ENCODE measurements around the gene BIN1. TPM values are rescaled to one million over a fixed set of nuclear protein-coding genes. Genes with fewer than 3 reads are reported as not detected.

The BIN1 gene
- total RNA-seq, 4 donors from 2014 or later = 1,150 to 2,167 (median 1,736) TPM

DNA sequence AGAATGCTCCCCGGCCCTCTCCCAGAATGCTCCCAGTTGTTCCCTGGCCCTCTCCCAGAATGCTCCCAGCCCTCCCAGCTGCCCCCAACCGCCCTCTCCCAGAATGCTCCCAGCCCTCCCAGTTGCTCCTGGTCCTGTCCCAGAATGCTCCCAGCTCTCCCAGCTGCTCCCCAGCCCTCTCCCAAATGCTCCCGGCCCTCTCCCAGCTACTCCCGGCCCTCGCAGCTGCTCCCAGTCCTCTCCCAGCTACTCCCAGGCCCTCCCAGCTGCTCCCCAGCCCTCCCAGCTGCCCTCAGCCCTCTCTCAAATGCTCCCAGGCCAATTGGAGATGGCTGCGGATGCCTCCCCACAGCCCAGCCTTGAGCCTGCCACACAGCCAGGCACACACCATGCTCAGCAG, 31.1 kb downstream of the BIN1 start:
- Histone ChIP-seq H3K27me3 (no peaks in the 10 kb centered on the region), H3K27ac (peak overlapping the region; percentile 97 to 100 (median 100)), H3K9me3 (no peaks in the 10 kb centered on the region), H3K4me3 (peak overlapping the region in 1 of 4 donors; percentile 51), H3K4me1 (peaks cover 90 to 95% of the 10 kb centered on the region in 2 donors), H3K36me3 (peaks cover 0 to 5% of the 10 kb centered on the region in 2 donors)
- TF ChIP-seq POLR2A (IDR thresholded peaks at IDR 0.05) = no peak
- no peak for DNase-seq
- no peak for ATAC-seq
- in situ Hi-C loops (cut with MboI; ENCODE audit: low sequenced_read_pairs in 4 of 4) (loop anchor here in 2 of 4 donors (25.0 kb wide), 2 partner anchors 311 to 336 kb away; partner anchors contain the start of genes MAP3K2 (in 1 of the 2) and PROC (in 1 of the 2)), intact Hi-C loops (cut with DNase I; ENCODE audit: low total_unique reads) (loop anchor here (2.0 kb wide), 1 partner anchor 71 kb away; no protein-coding TSS in a partner anchor)

DNA sequence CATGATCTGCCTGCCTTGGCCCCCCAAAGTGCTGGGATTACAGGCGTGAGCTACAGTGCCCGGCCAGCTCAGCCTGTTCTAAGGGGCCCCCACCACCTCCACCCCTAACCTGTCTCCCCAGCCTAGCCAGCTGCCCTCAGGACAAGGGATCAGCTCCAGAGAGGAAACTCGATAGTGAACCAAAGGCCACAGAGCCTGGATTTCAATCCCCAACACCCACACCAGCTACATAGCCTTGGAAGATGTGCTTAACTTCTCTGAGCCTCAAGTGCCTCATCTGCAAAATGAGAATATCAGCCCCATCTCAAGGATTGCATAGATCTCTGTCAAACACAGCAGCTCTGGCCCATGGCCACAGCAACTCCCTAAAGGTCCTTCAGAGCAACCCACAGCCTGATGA, 32.0 kb downstream of the BIN1 start:
- peak in 1 of 2 donors; percentile 77 for DNase-seq
- Histone ChIP-seq H3K27me3 (no peaks in the 10 kb centered on the region), H3K27ac (peak overlapping the region; percentile 97 to 100 (median 100)), H3K4me3 (peak overlapping the region in 1 of 4 donors; percentile 51), H3K4me1 (peaks cover 94 to 96% of the 10 kb centered on the region in 2 donors), H3K9me3 (no peaks in the 10 kb centered on the region), H3K36me3 (peaks cover 0 to 10% of the 10 kb centered on the region in 2 donors)
- ATAC-seq = peak; percentile 31 to 40
- intact Hi-C loops (cut with DNase I; ENCODE audit: low total_unique reads) (loop anchor here (2.0 kb wide), 1 partner anchor 72 kb away; no protein-coding TSS in a partner anchor), in situ Hi-C loops (cut with MboI; ENCODE audit: low sequenced_read_pairs in 4 of 4) (loop anchor here in 2 of 4 donors (25.0 kb wide), 3 partner anchors 312 to 437 kb away; partner anchors contain the start of genes MAP3K2 (in 1 of the 2) and PROC (in 1 of the 2))
- TF ChIP-seq, protein P1, sequence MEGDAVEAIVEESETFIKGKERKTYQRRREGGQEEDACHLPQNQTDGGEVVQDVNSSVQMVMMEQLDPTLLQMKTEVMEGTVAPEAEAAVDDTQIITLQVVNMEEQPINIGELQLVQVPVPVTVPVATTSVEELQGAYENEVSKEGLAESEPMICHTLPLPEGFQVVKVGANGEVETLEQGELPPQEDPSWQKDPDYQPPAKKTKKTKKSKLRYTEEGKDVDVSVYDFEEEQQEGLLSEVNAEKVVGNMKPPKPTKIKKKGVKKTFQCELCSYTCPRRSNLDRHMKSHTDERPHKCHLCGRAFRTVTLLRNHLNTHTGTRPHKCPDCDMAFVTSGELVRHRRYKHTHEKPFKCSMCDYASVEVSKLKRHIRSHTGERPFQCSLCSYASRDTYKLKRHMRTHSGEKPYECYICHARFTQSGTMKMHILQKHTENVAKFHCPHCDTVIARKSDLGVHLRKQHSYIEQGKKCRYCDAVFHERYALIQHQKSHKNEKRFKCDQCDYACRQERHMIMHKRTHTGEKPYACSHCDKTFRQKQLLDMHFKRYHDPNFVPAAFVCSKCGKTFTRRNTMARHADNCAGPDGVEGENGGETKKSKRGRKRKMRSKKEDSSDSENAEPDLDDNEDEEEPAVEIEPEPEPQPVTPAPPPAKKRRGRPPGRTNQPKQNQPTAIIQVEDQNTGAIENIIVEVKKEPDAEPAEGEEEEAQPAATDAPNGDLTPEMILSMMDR (IDR thresholded peaks at IDR 0.05 in 4 of 5, conservative IDR thresholded peaks at IDR 0.05 in 1 of 5) = no peak
- no peak for TF ChIP-seq POLR2A (IDR thresholded peaks at IDR 0.05)

DNA sequence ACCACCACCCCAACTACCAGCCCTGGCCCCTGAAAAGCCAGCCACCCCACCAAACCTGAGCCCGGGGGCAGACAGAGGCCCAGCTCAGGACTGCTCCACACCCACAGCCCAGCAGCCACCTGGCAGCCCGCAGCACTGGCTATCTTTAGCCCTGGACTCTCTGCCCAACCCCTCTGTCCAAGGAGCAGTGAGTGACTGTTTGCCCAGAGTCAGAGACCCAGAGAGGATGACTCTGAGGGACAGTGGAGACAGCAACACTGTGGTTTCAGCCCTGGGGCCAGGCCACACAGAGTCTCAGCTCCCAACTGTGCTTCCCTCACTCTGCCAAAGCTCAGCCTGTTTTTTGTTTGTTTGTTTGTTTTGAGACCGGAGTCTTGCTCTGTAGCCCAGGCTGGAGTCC, 32.6 kb downstream of the BIN1 start:
- intact Hi-C loops (cut with DNase I; ENCODE audit: low total_unique reads) (loop anchor here (2.0 kb wide), 1 partner anchor 72 kb away; no protein-coding TSS in a partner anchor), in situ Hi-C loops (cut with MboI; ENCODE audit: low sequenced_read_pairs in 4 of 4) (loop anchor here in 1 of 4 donors (25.0 kb wide), 1 partner anchor 438 kb away; no protein-coding TSS in a partner anchor)
- H3K9me3 ChIP-seq = no peaks in the 10 kb centered on the region
- TF ChIP-seq, protein P1 (IDR thresholded peaks at IDR 0.05 in 4 of 5, conservative IDR thresholded peaks at IDR 0.05 in 1 of 5) = no peak
- peak in 1 of 2 donors; percentile 95 for TF ChIP-seq POLR2A (IDR thresholded peaks at IDR 0.05)
- H3K4me3 ChIP-seq = peak overlapping the region in 2 of 4 donors; percentile 23 to 51
- ATAC-seq = peak; percentile 64 to 78
- H3K27ac ChIP-seq = peak overlapping the region; percentile 97 to 100 (median 100)
- peaks cover 0 to 14% of the 10 kb centered on the region in 2 donors for H3K36me3 ChIP-seq
- peaks cover 95 to 97% of the 10 kb centered on the region in 2 donors for H3K4me1 ChIP-seq
- H3K27me3 ChIP-seq = no peaks in the 10 kb centered on the region
- DNase-seq = peak; percentile 88 to 95

DNA sequence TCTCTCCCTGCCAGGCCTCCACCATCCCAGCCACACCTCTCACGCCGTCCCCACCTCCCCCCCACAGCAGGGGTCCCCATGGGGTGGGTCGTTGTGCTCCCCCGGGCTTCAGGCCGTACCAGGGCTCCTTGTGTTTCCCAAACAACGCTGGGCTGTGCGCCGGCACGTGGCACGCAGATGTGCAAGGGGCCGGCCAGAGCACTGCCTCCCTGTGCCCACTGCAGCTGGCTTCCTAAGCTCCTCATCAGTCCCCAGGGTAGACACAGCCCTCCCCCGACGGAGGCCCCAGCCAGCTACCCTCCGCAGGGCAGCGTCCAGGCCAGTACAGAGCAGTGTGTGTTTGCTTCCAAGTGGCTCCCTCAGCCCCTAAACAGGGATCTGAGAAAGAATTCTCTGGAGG, 34.0 kb downstream of the BIN1 start:
- in situ Hi-C loops (cut with MboI; ENCODE audit: low sequenced_read_pairs in 4 of 4) = loop anchor here in 1 of 4 donors (25.0 kb wide), 1 partner anchor 439 kb away; no protein-coding TSS in a partner anchor
- peak overlapping the region; percentile 97 to 100 (median 100) for H3K27ac ChIP-seq
- H3K27me3 ChIP-seq = no peaks in the 10 kb centered on the region
- peaks cover 94 to 97% of the 10 kb centered on the region in 2 donors for H3K4me1 ChIP-seq
- peak overlapping the region in 2 of 4 donors; percentile 24 to 51 for H3K4me3 ChIP-seq
- DNase-seq (peak in 1 of 2 donors; percentile 67), ATAC-seq (no peak)
- TF ChIP-seq, protein P1 (IDR thresholded peaks at IDR 0.05 in 4 of 5, conservative IDR thresholded peaks at IDR 0.05 in 1 of 5) = no peak
- TF ChIP-seq POLR2A (IDR thresholded peaks at IDR 0.05) = peak; percentile 29 to 30
- intact Hi-C loops (cut with DNase I; ENCODE audit: low total_unique reads) = no loop called here
- no peaks in the 10 kb centered on the region for H3K9me3 ChIP-seq
- H3K36me3 ChIP-seq = peaks cover 0 to 14% of the 10 kb centered on the region in 2 donors

DNA sequence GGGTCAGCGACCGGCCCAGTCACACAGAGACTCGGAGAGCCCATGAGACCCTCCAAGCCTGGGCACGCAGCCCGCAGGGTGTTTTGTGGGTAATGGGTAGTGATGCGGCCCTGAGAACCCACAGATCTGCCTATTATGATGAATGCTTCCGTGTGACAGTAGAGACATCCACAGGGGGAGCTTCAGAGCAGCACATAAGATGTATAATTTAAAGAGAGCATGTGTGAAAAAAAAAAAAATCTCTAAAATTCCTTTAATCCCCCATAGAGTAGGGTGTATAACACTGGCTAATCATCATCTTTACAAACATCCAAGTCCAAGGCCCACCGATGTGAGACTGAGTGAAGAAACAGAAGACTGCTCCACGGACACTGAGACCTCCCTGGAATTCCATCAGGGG, 34.6 kb downstream of the BIN1 start:
- DNase-seq (no peak), ATAC-seq (no peak)
- TF ChIP-seq, protein P1 (IDR thresholded peaks at IDR 0.05 in 4 of 5, conservative IDR thresholded peaks at IDR 0.05 in 1 of 5) = no peak
- no peak for TF ChIP-seq POLR2A (IDR thresholded peaks at IDR 0.05)
- in situ Hi-C loops (cut with MboI; ENCODE audit: low sequenced_read_pairs in 4 of 4) (loop anchor here in 1 of 4 donors (25.0 kb wide), 1 partner anchor 440 kb away; no protein-coding TSS in a partner anchor), intact Hi-C loops (cut with DNase I; ENCODE audit: low total_unique reads) (no loop called here)
- peaks cover 0 to 14% of the 10 kb centered on the region in 2 donors for H3K36me3 ChIP-seq
- H3K4me1 ChIP-seq = peaks cover 94 to 97% of the 10 kb centered on the region in 2 donors
- no peaks in the 10 kb centered on the region for H3K27me3 ChIP-seq
- no peak overlapping the region for H3K4me3 ChIP-seq
- H3K9me3 ChIP-seq = no peaks in the 10 kb centered on the region
- peak overlapping the region; percentile 97 to 100 (median 100) for H3K27ac ChIP-seq

All from gastrocnemius medialis (tissue), 4 donors.